NCI-H1694 (cell line): ENCODE data around the gene PER2.
"Not testable (repeated sequence)": the region's sequence is repeated elsewhere in the genome, so short reads cannot be mapped to it uniquely, and the experiment has no call there.

Experiments used
- DNase-seq: peaks from one replicate; lab custom pipeline; 2025; lab: John Stamatoyannopoulos, UW

PER2 gene

GRCh38 chr2:238288650-238289573, 502 bp upstream of the PER2 start:
- DNase-seq, result peak; percentile 99

- no peak for DNase-seq
Observed at GRCh38 chr2:238286987-238287736, 1.2 kb downstream of the PER2 start.

GRCh38 chr2:238286551-238286950, 1.9 kb downstream of the PER2 start:
- peak; percentile 65 for DNase-seq

DNA sequence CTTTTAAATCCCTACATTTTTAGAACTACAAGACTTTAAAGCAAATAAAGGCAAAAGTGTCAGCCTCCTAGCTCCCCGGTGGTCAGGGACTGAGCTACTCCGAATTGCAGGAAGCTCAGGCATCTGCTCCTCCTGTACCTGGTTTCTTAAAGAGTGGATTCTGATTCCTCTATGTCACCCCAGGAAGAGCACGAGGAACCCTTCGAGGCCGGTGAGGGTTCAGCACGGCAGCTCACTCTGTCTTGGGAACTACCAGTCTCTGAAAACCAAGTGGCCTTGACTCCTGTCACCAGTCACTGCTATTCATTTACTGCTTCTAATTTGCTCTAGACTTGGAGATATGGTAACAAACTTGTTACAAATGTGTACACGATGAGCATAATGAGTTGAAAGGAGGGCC, 2.3 kb downstream of the PER2 start:
- no peak for DNase-seq

DNA sequence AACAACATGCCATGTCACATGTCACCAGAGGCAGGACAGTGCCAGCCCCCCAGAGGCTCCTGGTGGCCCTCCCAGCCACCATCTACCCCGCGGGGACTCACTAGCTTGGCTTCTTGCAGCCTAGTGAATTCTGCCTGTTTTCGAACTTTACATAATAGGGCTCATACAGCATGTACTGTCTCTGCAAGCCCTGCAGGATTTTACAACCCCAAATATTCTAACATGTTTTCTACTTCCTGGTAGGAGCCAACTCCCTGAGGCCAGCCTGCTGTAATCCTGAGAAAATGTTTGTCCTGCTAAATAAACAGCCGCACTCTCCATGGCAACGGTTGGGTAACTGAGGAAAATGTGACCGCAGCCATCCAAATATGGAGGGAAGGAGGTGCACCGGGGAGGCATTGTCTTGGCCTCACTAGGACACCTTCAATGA, 2.7 kb downstream of the PER2 start:
- DNase-seq, result no peak

- DNase-seq, result no peak
Observed at GRCh38 chr2:238284802-238285515, 3.5 kb downstream of the PER2 start.

GRCh38 chr2:238282861-238283738, 5.3 kb downstream of the PER2 start:
- no peak for DNase-seq

- DNase-seq, result no peak
Observed at GRCh38 chr2:238281826-238282480, 6.5 kb downstream of the PER2 start.

DNA sequence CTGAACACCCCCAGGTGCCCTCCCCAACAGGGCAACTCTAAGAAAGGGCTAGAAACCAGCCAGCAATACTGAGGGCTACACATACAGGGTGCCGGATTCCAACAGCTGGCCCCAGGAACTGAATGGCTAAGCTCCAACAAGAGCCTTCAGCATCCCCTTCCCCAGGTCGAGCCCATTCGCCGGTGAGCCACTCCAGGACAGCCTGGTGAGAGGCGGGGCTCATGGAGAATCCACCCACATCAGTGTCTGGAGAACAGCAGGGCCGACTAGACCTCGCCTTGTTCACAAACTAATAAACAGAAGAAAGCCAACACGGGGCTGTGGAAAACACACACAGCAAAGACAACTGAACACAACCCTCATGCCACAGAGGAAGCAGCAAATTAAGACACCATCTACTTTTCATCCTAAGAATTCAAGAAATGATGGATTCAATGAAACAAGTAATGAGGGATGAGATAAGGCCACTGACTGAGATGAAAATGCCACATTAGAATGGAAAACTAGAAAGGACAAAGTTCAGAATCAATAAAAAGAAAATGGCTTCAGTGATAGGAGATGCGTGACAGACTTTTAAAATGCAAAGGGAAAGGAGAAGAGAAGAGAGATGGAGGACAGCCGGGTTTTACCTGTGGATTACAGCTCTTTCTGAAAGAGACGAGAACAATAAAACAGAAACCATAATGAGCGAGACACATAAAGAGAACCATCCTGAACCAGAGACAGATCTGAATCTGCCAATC, 8.2 kb downstream of the PER2 start:
- no peak for DNase-seq

DNA sequence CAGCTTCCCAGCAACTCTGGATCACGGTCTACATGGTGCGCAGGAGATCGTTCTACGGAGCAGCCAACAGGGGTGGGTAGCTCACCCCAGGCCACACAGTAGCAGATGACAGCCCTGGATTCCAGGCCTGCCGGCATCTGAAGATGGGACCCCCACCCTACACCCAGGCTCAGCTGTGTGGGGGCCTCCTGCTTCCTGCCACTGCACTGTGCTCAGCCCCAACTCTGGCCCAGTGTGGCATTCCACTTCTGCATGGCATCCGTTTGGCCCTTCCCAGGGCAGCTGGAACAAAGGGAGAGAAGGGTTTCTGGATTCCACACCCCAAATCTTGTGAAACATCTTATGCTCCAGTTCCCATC, 9.1 kb downstream of the PER2 start:
- DNase-seq, result no peak

DNA sequence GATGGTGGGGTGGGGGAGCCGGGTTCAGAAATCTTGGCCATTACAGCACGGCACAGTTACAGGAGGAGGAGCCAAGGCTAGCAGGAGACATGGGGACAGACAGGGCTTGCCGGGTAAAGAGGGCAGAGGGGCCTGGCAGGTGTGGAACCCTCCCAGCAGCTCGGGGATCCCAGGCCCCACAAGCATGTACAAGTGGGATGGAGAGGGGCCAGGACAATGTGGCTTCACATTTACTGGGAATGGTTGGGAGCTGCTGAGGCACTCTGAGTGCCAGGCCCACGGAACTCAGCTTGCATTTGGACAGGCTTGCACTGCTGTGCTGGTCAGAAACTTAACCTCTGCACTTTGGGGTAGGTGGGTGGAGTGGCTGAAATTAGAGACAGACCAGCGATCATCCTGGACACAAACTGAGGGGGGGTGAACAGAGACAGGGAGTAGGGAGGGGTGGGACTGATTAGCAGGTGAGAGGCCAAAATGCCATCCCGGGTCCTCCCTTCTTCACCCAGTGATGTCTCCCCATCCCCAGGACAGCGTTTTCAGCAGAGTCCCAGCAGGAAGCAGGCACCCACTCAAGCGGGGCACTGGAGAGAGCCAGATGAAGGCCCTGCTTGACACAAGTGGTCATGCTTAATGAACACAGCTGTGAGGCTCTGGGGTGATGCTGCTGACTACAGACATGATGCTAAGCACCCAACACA, 9.6 kb downstream of the PER2 start:
- no peak for DNase-seq

GRCh38 chr2:238277695-238278094, 10.7 kb downstream of the PER2 start:
- no peak for DNase-seq

DNA sequence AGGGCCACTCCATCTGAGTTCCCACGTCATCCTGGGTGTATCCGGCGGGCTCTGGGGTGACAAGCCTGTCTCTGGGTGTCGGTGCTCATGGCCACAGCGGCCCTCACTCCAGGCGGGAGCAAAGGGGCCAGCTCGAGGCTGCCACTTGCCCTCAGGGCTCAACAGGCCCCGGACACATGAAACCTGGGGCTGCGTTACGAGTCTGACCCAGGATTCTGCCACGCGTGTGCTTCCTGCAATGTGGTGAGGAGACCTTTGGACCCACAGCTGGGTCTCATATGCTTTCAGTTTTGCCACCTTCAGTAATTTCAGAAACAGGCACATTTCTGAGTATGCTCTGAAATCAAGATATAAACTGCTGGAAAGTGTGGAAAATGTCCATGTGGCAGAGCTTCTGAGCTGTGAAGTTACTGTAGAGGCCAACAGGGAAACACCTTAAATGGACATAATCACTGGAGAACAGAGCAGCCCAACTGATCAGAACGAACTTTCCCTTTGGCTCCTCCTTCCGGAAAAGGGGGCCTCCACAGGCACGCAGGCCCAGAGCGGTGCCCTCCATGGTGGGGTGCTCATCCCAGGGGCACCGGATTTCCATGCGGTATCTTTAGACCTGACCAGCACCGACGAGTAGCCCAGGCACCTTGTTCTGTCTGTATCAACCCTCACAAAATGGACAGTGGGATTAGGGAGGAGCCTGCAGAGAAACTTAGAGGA, 14.1 kb downstream of the PER2 start:
- DNase-seq, result no peak

DNA sequence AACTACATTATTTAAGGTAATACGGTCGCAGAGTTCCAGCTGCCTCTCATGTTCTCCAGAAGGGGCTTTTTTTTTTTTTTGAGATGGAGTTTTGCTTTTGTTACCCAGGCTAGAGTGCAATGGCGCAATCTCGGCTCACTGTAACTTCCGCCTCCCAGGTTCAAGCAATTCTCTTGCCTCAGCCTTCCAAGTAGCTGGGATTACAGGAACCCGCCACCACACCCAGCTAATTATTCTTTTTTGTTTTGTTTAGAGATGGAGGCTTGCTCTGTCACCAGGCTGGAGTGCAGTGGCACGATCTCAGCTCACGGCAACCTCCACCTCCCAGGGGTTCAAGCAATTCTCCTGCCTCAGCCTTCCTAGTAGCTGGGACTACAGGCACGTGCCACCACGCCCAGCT, 15.0 kb downstream of the PER2 start:
- not testable (repeated sequence) for DNase-seq

DNA sequence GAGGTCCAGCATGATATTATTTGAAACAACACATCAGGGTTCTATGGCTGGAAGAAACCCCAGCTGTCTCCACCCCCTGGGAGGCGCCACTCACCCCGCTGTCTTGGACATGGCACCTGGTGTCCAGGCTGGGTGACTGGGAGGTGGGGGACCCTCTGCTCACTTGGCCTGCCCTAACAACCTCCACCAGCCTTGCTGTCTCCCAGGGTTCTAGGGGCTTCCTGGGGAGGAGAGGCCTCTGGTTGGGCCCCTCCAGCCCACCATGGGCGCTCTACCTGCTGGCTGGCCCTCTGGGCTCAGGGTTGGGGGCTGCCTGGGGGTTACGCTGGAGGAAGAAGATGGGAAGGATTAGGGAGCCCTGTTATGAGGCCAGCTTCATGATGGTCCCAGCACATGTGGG, 16.3 kb downstream of the PER2 start:
- no peak for DNase-seq

- not testable (repeated sequence) for DNase-seq
Observed at GRCh38 chr2:238271686-238272085, 16.7 kb downstream of the PER2 start.

DNA sequence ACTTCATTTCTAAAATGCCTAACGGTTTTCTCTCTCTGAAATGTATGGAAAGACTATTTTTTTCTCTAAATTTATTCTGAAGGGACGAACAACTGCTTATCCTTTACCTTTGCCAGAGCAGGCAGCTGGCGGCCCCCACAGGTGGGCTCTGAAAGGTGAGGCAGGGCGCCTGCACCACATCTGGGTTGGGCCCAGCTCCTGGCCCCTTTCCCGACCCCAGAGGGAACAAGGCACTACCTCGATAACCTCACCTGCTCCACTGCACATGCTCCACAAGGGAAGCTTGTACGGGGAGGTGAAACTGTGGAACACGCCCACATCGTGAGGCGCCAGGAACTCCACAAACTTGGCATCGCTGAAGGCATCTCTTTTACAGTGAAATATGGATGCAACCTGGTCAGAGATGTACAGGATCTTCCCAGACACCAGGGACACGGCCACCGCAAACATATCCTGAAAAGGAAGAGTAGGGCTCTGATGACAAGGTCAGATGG, 17.3 kb downstream of the PER2 start:
- no peak for DNase-seq

- no peak for DNase-seq
Observed at GRCh38 chr2:238270606-238271005, 17.8 kb downstream of the PER2 start.

DNA sequence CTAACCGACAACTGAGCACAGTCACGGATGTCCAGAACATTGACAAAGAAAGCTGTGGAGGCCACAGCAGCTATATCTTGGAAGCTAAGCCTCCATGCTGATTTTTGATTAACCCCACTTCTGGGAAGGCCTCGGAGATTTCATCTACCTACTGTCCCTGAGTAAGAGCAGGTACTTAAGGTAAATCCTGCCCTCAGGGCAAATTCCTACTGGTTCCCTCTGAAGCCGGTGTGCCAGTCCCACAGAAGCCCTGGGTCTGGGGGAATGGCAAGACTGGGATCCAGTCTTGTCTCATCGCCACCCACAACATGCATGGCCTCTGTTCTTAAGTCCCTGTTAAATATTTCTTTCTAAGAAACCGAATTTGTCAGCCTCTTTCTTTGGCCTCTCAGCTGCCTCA, 18.7 kb downstream of the PER2 start:
- no peak for DNase-seq
